ENCODE data around the gene SLC35E3. TPM values are rescaled to one million over a fixed set of nuclear protein-coding genes. Genes with fewer than 3 reads are reported as not detected.
"Not testable (repeated sequence)": the region's sequence is repeated elsewhere in the genome, so short reads cannot be mapped to it uniquely, and the experiment has no call there.

The SLC35E3 gene
- total RNA-seq, 2 donors from 2014 or later = 0.95 to 14.1 TPM

DNA sequence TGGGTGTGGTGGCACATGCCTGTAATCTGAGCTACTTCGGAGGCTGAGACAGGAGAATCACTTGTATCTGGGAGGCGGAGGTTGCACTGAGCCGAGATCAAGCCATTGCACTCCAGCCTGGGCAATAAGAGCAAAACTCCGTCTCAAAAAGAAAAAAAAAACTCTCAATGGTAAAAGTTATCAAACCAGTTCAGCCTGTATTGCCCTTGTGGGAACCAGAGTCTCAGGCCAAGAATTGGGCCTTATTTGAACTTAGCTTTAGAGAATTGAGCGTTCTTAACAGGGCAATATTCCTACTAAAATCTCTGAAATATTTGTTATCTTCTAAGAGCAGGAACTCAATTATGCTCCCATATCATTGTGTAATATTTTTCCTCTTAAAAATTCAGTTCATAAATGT lies 54.3 kb downstream of the SLC35E3 start:
- H3K4me1 ChIP-seq (ENCODE audit: control insufficient read depth in 1 of 2, low read depth in 2 of 2) = no peaks in the 10 kb centered on the region
- no peaks in the 10 kb centered on the region for H3K9me3 ChIP-seq
- no peaks in the 10 kb centered on the region for H3K36me3 ChIP-seq
- ATAC-seq (ENCODE audit: insufficient number of reproducible peaks, low FRiP score, low read depth) = no peak
- no peak overlapping the region for H3K27ac ChIP-seq
- no peak for DNase-seq (ENCODE audit: low spot score)
- TF ChIP-seq, protein P1, sequence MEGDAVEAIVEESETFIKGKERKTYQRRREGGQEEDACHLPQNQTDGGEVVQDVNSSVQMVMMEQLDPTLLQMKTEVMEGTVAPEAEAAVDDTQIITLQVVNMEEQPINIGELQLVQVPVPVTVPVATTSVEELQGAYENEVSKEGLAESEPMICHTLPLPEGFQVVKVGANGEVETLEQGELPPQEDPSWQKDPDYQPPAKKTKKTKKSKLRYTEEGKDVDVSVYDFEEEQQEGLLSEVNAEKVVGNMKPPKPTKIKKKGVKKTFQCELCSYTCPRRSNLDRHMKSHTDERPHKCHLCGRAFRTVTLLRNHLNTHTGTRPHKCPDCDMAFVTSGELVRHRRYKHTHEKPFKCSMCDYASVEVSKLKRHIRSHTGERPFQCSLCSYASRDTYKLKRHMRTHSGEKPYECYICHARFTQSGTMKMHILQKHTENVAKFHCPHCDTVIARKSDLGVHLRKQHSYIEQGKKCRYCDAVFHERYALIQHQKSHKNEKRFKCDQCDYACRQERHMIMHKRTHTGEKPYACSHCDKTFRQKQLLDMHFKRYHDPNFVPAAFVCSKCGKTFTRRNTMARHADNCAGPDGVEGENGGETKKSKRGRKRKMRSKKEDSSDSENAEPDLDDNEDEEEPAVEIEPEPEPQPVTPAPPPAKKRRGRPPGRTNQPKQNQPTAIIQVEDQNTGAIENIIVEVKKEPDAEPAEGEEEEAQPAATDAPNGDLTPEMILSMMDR (IDR thresholded peaks at IDR 0.05) = no peak
- no peaks in the 10 kb centered on the region for H3K27me3 ChIP-seq (replicated peaks; ENCODE audit: insufficient read depth)
- H3K4me3 ChIP-seq = no peak overlapping the region

DNA sequence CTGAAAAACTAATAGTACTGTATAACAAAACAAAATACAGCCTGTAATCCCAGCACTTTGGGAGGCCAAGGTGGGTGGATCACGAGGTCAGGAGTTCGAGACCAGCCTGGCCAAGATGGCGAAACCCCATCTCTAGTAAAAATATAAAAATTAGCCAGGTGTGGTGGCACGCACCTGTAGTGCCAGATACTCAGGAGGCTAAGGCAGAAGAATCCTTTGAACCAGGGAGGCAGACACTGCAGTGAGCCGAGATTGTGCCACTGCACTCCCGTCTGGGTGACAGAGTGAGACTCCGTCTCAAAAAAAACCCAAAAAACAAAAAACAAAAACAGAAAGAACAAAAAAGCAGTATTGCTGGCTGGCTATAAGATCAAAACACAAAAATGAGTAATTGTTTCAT lies 55.1 kb downstream of the SLC35E3 start:
- not testable (repeated sequence) for H3K36me3 ChIP-seq; DNase-seq (ENCODE audit: low spot score); H3K27me3 ChIP-seq (replicated peaks; ENCODE audit: insufficient read depth); H3K4me1 ChIP-seq (ENCODE audit: control insufficient read depth in 1 of 2, low read depth in 2 of 2); H3K9me3 ChIP-seq; H3K4me3 ChIP-seq; H3K27ac ChIP-seq; ATAC-seq (ENCODE audit: insufficient number of reproducible peaks, low FRiP score, low read depth)

DNA sequence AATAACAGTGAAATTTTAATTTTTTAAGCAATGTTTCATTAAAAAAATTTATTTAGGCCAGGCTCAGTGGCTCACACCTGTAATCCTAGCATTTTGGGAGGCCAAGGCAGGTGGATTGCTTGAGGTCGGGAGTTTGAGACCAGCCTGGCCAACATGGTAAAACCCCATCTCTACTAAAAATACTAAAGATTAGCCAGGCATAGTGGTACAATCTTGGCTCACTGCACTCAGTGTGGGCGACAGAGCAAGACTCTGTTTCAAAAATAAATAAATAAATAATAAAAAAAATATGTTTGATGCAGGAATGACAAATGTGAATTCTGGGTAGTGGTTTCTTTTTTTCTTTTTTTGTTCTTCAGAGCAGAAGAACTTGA lies 56.4 kb downstream of the SLC35E3 start:
- ATAC-seq (ENCODE audit: insufficient number of reproducible peaks, low FRiP score, low read depth); H3K27ac ChIP-seq; H3K4me3 ChIP-seq; H3K9me3 ChIP-seq; H3K36me3 ChIP-seq; H3K4me1 ChIP-seq (ENCODE audit: control insufficient read depth in 1 of 2, low read depth in 2 of 2); DNase-seq (ENCODE audit: low spot score); H3K27me3 ChIP-seq (replicated peaks; ENCODE audit: insufficient read depth): not testable (repeated sequence)

DNA sequence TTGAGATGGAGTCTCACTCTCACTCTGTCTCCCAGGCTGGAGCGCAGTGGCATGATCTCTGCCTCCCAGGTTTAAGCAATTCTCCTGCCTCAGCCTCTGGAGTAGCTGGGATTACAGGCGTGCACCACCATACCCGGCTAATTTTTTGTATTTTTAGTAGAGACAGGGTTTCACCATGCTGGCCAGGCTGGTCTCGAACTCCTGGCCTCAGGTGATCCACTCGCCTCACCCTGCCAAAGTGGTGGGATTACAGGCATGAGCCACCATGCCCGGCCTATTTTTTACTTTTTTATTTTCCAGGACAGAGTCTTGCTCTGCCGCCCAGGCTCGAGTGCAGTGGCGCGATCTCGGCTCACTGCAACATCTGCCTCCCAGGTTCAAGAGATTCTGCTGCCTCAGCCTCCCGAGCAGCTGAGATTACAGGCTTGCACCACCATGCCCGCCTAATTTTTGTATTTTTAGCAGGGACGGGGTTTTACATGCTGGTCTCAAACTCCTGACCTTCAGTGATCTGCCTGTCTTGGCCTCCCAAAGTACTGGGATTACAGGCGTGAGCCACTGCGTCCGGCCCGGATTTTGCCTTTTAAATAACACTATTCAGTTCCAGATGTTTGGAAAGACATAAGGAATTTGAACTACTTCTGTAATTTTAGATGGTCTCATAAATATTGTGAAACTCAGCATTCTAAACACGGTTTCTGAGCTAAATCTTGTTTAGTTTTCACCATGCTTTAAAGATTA lies 57.1 kb downstream of the SLC35E3 start:
- H3K4me3 ChIP-seq; ATAC-seq (ENCODE audit: insufficient number of reproducible peaks, low FRiP score, low read depth); H3K9me3 ChIP-seq; DNase-seq (ENCODE audit: low spot score); H3K27me3 ChIP-seq (replicated peaks; ENCODE audit: insufficient read depth); H3K27ac ChIP-seq; H3K36me3 ChIP-seq; H3K4me1 ChIP-seq (ENCODE audit: control insufficient read depth in 1 of 2, low read depth in 2 of 2): not testable (repeated sequence)

DNA sequence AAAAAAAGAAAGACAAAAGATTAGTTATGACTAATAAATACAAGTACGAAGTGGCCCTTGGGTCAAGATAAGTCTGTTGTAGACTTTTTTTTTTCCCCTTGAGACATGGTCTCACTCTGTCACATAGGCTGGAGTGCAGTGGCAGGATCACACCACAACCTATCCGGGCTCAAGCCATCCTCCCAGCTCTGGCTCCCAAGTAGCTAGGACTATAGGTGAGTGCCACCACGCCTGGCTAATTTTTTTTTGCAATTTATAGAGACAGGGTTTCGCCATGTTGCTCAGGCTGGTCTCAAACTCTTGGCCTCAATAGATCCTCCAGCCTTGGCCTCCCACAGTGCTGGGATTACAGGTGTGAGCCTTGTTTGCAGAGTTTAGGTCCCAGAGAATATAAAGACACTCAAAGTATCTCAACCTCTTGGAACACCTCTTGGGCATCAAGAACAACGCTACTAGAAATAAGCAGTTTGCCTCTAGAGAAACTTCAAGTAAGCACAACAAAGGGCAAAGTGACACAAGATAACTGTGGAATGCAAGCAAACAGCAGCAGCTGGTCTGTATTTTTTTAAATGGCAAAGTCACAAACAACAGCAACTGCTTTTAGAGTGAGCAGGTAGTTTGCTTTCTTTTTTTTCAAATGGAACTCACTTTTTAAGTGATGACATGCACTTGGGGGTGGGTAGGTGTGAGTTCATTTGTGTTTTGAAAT lies 58.1 kb downstream of the SLC35E3 start:
- peaks cover 0 to 6% of the 10 kb centered on the region in 2 donors for H3K4me1 ChIP-seq (ENCODE audit: control insufficient read depth in 1 of 2, low read depth in 2 of 2)
- no peaks in the 10 kb centered on the region for H3K27me3 ChIP-seq (replicated peaks; ENCODE audit: insufficient read depth)
- TF ChIP-seq, protein P1 (IDR thresholded peaks at IDR 0.05) = no peak
- ATAC-seq (ENCODE audit: insufficient number of reproducible peaks, low FRiP score, low read depth) (no peak), DNase-seq (ENCODE audit: low spot score) (no peak)
- H3K9me3 ChIP-seq = no peaks in the 10 kb centered on the region
- H3K36me3 ChIP-seq = no peaks in the 10 kb centered on the region
- H3K27ac ChIP-seq = no peak overlapping the region
- no peak overlapping the region for H3K4me3 ChIP-seq

DNA sequence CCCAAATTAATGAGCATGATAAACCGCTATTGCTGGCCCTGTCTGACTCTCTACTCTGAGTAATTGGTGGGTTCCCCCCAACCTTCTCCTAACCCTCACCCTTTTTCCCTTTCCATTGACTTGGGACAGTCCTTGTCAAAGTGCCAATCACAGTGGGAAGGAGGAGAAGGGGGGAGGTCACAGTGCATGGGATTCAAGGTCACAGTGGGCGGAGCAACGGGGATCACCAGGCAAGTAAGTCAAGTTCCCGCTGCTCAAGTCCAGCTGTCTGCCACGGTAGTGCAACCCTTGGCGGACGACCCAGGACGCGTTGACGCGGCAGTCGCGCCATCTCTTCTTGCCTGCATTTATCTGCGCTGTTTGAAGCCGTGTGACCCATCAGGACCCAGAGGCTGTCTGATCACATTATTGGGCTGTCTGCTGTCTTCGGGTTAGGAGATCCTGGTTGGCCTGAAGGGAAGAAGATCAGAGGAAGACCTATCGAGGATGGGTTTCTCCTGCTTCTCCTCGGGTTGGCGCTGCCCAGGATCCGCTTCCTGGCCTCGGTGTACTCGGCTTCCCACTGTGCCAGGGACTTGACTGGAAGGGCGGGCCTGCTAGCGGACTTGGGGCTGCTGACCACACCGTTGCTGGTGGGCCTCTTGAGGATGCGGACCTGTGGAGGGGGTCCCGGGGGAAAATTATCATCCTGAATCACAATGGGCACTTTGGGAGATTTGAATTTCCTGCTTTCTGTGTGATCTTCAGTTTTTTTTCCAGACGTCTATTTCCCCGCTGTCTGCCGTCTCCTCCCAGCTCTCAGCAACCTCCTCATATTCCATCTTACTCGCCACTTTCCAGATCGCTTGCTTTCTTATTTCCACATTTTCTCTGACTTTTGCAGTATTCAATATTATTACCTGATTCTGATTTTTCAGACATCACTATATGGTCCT lies 58.9 kb downstream of the SLC35E3 start:
- Histone ChIP-seq H3K4me3 (no peak overlapping the region), H3K36me3 (no peaks in the 10 kb centered on the region), H3K27me3 (replicated peaks; ENCODE audit: insufficient read depth) (no peaks in the 10 kb centered on the region), H3K9me3 (no peaks in the 10 kb centered on the region), H3K4me1 (ENCODE audit: control insufficient read depth in 1 of 2, low read depth in 2 of 2) (peaks cover 6% of the 10 kb centered on the region in 2 donors), H3K27ac (no peak overlapping the region)
- TF ChIP-seq, protein P1 (IDR thresholded peaks at IDR 0.05) = no peak
- no peak for DNase-seq (ENCODE audit: low spot score)
- no peak for ATAC-seq (ENCODE audit: insufficient number of reproducible peaks, low FRiP score, low read depth)
